ENCODE data around the gene PCSK4.

GRCh38 chr19:1513499-1514294 is 23.5 kb upstream of the PCSK4 start:
- TF ChIP-seq CTCF (IDR thresholded peaks at IDR 0.05) (no peak), EP300 (IDR thresholded peaks at IDR 0.05) (no peak), POLR2A (IDR thresholded peaks at IDR 0.05) (no peak)
